HepG2 (cell line): Measurements from ENCODE around the gene ANKHD1. TPM values are rescaled to one million over a fixed set of nuclear protein-coding genes. Genes with fewer than 3 reads are reported as not detected.

Experiments used
- AGO1 ChIP-seq: fragments of 200-400 bp; formaldehyde crosslinking; IDR thresholded peaks from 2 replicates; pipeline ENCODE4 v1.6.1; 2017; ENCODE audit warnings: mild to moderate bottlenecking, low read depth, low read length, moderate library complexity; ENCODE audit not compliant: poor library complexity, severe bottlenecking
- GATA4 ChIP-seq: sonication (generic); IDR thresholded peaks from 2 replicates; pipeline ENCODE4 v1.6.1; 2016; ENCODE audit warnings: antibody characterized with exemption, low read depth, borderline replicate concordance
- GMEB1 ChIP-seq: sonication (generic); formaldehyde crosslinking; IDR thresholded peaks from 2 replicates; pipeline ENCODE4 v1.5.1; 2020; ENCODE audit warnings: missing genetic modification reagents, mild to moderate bottlenecking, borderline replicate concordance
- JDP2 ChIP-seq: sonication (generic); formaldehyde crosslinking; IDR thresholded peaks from 2 replicates; pipeline ENCODE4 v1.8.1; 2022; ENCODE audit warnings: missing genetic modification reagents, borderline replicate concordance
- MIER3 ChIP-seq: IDR thresholded peaks from 2 replicates; pipeline ENCODE4 v1.6.1; 2016; ENCODE audit warnings: missing compliant biosample characterization, borderline replicate concordance
- MTF1 ChIP-seq: sonication (generic); formaldehyde crosslinking; IDR thresholded peaks from 2 replicates; pipeline ENCODE4 v1.5.0; 2020; ENCODE audit warnings: missing genetic modification reagents
- NCOR1 ChIP-seq: fragments of 200-600 bp; sonication (generic); IDR thresholded peaks from 2 replicates; pipeline ENCODE4 v1.7.0; 2017; ENCODE audit warnings: antibody characterized with exemption, low read length, borderline replicate concordance
- NFATC3 ChIP-seq: sonication (generic); formaldehyde crosslinking; IDR thresholded peaks from 2 replicates; pipeline ENCODE4 v1.5.1; 2020; ENCODE audit warnings: mild to moderate bottlenecking, missing genetic modification reagents
- NKX3-1 ChIP-seq: sonication (generic); formaldehyde crosslinking; IDR thresholded peaks from 2 replicates; pipeline ENCODE4 v1.5.0; 2020; ENCODE audit warnings: missing genetic modification reagents
- PAX8 ChIP-seq: sonication (generic); formaldehyde crosslinking; IDR thresholded peaks from 2 replicates; pipeline ENCODE4 v1.8.0; 2022; ENCODE audit warnings: mild to moderate bottlenecking, missing genetic modification reagents, borderline replicate concordance
- POLR2A ChIP-seq, 2 experiments: IDR thresholded peaks; 2 replicates each; pipeline ENCODE4 v1.6.1; 2011; ENCODE audit warnings: low read depth in 2 of 2, low read length in 2 of 2, mild to moderate bottlenecking in 1 of 2, moderate library complexity in 1 of 2; ENCODE audit not compliant: insufficient read depth in 1 of 2
- SAFB2 ChIP-seq: sonication (generic); formaldehyde crosslinking; IDR thresholded peaks from 2 replicates; pipeline ENCODE4 v1.5.1; 2020; ENCODE audit warnings: missing genetic modification reagents, low read depth, mild to moderate bottlenecking, borderline replicate concordance
- SALL2 ChIP-seq: sonication (generic); formaldehyde crosslinking; IDR thresholded peaks from 2 replicates; pipeline ENCODE4 v1.8.1; 2023; ENCODE audit warnings: mild to moderate bottlenecking, missing genetic modification reagents, inconsistent platforms
- SIN3B ChIP-seq: fragments of 150-350 bp; IDR thresholded peaks from 2 replicates; pipeline ENCODE4 v1.6.1; 2014; ENCODE audit warnings: low read length
- SRSF1 ChIP-seq: fragments of 200-400 bp; formaldehyde crosslinking; optimal IDR thresholded peaks from 2 replicates; pipeline ENCODE3; 2017; ENCODE audit warnings: mild to moderate bottlenecking, low read depth, low read length, moderate library complexity
- TBX2 ChIP-seq: sonication (generic); formaldehyde crosslinking; IDR thresholded peaks from 2 replicates; pipeline ENCODE4 v1.5.0; 2020; ENCODE audit warnings: missing genetic modification reagents, mild to moderate bottlenecking, borderline replicate concordance
- TCF12 ChIP-seq, 2 experiments: fragments of 450-650 bp in 1 of 2; sonication (generic) in 1 of 2; formaldehyde crosslinking in 1 of 2; IDR thresholded peaks; 2 replicates each; pipeline versions ENCODE4 v1.6.1 to v1.8.0; 2017 to 2022; ENCODE audit warnings: antibody characterized with exemption in 1 of 2, mild to moderate bottlenecking in 1 of 2, missing genetic modification reagents in 1 of 2, moderate library complexity in 1 of 2
- TCF7L2 ChIP-seq: IDR thresholded peaks from 2 replicates; pipeline ENCODE4 v1.6.1; 2011; ENCODE audit warnings: mild to moderate bottlenecking, low read depth, low read length, moderate library complexity
- THYN1 ChIP-seq: sonication (generic); formaldehyde crosslinking; IDR thresholded peaks from 2 replicates; pipeline ENCODE4 v1.8.1; 2023; ENCODE audit warnings: low read depth, mild to moderate bottlenecking, moderate library complexity, missing genetic modification reagents, borderline replicate concordance
- ZBTB1 ChIP-seq: sonication (generic); formaldehyde crosslinking; IDR thresholded peaks from 2 replicates; pipeline ENCODE4 v1.4.0; 2020; ENCODE audit warnings: missing genetic modification reagents, borderline replicate concordance
- ZBTB25 ChIP-seq: IDR thresholded peaks from 2 replicates; pipeline ENCODE4 v1.6.1; 2018; ENCODE audit warnings: missing genetic modification reagents
- ZNF317 ChIP-seq: sonication (generic); formaldehyde crosslinking; IDR thresholded peaks from 2 replicates; pipeline ENCODE4 v1.5.0; 2020; ENCODE audit warnings: mild to moderate bottlenecking, missing genetic modification reagents
- ZNF441 ChIP-seq: sonication (generic); formaldehyde crosslinking; IDR thresholded peaks from 2 replicates; pipeline ENCODE4 v1.7.0; 2021; ENCODE audit warnings: missing genetic modification reagents, borderline replicate concordance
- ZNF83 ChIP-seq: sonication (generic); formaldehyde crosslinking; IDR thresholded peaks from 2 replicates; pipeline ENCODE4 v1.4.0; 2020; ENCODE audit warnings: missing genetic modification reagents, mild to moderate bottlenecking, borderline replicate concordance
- polyA plus RNA-seq, 8 experiments: library from polyadenylated mRNA; depleted of rRNA in 3 of 8; stranded (reverse) in 7 of 8; unstranded in 1 of 8; fragments of >200 nt; fragmentation: Illumina TruSeq in 4 of 8; extraction: Trizol in 4 of 8; gene quantifications; 2 replicates each; pipeline versions ENCODE4 v1.2.1 to v1.2.3, GENCODE V29; 2011 to 2016; ENCODE audit warnings: low read depth in 4 of 8, missing spikeins in 1 of 8, mixed read lengths in 1 of 8; ENCODE audit not compliant: insufficient read depth in 1 of 8
- total RNA-seq, 5 experiments: library from RNA; depleted of rRNA; stranded (reverse); fragments of >200 nt; fragmentation: Illumina TruSeq; extraction: Trizol; gene quantifications; 2 replicates each; pipeline ENCODE4 v1.2.3, GENCODE V29; 2016; ENCODE audit warnings: low read depth in 1 of 5
- TF ChIP-seq, protein P1 (sequence below): IDR thresholded peaks from 2 replicates; pipeline ENCODE4 v1.6.1; 2018; ENCODE audit warnings: missing genetic modification reagents, mild to moderate bottlenecking, missing compliant biosample characterization
- TF ChIP-seq, protein P2 (sequence below): sonication (generic); formaldehyde crosslinking; IDR thresholded peaks from 2 replicates; pipeline ENCODE4 v1.5.1; 2020; ENCODE audit warnings: missing genetic modification reagents, mild to moderate bottlenecking, borderline replicate concordance

Gene ANKHD1
- total and polyA plus RNA-seq, 2 of the 13 experiments (the other 11 are each of a cell fraction or from before 2014, with no cell fraction given) = 69.9 to 82.0 TPM

DNA sequence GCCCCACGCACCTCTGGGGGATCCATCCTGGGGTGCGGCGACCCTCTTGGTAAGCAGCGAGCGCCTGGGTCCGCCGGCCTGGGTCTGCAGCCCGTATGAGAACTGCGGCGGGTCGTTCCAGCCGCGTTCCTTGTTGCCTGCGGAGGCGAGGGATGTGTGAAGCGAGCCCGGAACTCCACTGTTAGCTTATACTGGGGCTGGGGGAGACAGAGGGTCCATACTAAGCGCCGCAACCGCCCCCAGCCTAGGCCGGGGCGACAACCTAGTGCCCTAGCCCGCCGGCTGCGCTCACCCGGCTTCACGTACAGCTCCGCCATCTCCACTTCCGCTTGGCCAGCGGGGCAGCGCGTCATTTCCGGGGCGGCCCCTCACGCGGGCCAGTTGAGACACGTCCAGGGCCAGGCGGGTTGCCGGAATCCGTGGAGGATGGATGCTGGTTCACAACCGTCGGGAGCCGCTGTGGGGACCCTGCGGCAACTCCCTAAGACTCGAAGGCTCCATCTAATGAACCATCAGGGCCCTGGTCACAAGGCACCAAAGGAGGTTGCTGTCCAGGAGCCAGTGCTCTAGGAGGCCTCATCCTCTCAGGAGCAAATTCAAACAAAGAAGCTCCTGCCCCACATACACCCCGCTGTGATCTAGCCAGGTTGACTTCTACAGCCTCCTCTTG, 155.6 kb downstream of the ANKHD1 start, which contains the start of gene SRA1 (continued):
- peak; percentile 69 for TF ChIP-seq ZBTB25 (CRISPR knock-in tag)
- peak; percentile 83 for TF ChIP-seq GMEB1 (CRISPR knock-in tag)
- TF ChIP-seq SIN3B = no peak; the same call in none of the 2 replicates
- no peak for TF ChIP-seq ZNF83 (CRISPR knock-in tag)
- TF ChIP-seq POLR2A (IDR thresholded peaks at IDR 0.05; ENCODE audit: insufficient read depth in 1 of 2, low read depth in 2 of 2, low read length in 2 of 2) = peak; percentile 82 to 95
- no peak for TF ChIP-seq JDP2 (CRISPR knock-in tag)
- TF ChIP-seq ZNF317 (CRISPR knock-in tag) = peak; percentile 79
- no peak for TF ChIP-seq ZBTB1
- 0 out of 2 replicates have a peak, but pooled peaks have one; percentile 28 for TF ChIP-seq MIER3 (CRISPR knock-in tag)
- TF ChIP-seq, protein P1, sequence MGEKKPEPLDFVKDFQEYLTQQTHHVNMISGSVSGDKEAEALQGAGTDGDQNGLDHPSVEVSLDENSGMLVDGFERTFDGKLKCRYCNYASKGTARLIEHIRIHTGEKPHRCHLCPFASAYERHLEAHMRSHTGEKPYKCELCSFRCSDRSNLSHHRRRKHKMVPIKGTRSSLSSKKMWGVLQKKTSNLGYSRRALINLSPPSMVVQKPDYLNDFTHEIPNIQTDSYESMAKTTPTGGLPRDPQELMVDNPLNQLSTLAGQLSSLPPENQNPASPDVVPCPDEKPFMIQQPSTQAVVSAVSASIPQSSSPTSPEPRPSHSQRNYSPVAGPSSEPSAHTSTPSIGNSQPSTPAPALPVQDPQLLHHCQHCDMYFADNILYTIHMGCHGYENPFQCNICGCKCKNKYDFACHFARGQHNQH (CRISPR knock-in tag) = peak; percentile 85
- no peak for TF ChIP-seq THYN1
- TF ChIP-seq ZNF441 = peak; percentile 24; the same call in 1 of the 2 replicates
- TF ChIP-seq NFATC3 (CRISPR knock-in tag) = no peak
- TF ChIP-seq AGO1 = peak; percentile 80
- TF ChIP-seq SRSF1 = peak; percentile 96
- no peak for TF ChIP-seq PAX8 (CRISPR knock-in tag)
- TF ChIP-seq TCF7L2 = no peak
- 0 out of 2 replicates have a peak, but pooled peaks have one; percentile 26 for TF ChIP-seq MTF1 (CRISPR knock-in tag)
- TF ChIP-seq NCOR1 = no peak
- TF ChIP-seq GATA4 = peak; percentile 73; the same call in 1 of the 2 replicates
- peak; percentile 66; the same call in 1 of the 2 replicates for TF ChIP-seq TBX2 (CRISPR knock-in tag)
- TF ChIP-seq, protein P2, sequence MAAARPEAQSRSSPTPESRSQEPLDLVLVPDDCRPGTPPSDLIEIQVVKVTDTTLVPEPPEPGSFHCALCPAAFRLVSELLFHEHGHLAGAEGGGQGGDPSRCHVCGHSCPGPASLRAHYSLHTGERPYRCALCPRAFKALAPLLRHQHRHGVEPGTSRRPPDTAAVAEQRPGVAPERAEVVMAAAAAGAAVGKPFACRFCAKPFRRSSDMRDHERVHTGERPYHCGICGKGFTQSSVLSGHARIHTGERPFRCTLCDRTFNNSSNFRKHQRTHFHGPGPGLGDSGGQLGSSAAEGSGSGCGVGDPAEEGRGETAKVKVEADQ = no peak
- TF ChIP-seq SAFB2 (CRISPR knock-in tag) = peak; percentile 52; the same call in 1 of the 2 replicates
- no peak for TF ChIP-seq TCF12 (IDR thresholded peaks at IDR 0.05)
- no peak for TF ChIP-seq TCF12 (CRISPR knock-in tag; IDR thresholded peaks at IDR 0.05)
- peak; percentile 71; the same call in 1 of the 2 replicates for TF ChIP-seq SALL2
- TF ChIP-seq NKX3-1 (CRISPR knock-in tag) = no peak; the same call in 1 of the 2 replicates
